WERI-Rb-1 (cell line): ENCODE results near the gene ESYT2.

ENCODE experiments used
- DNase-seq: peaks from one replicate; pipeline ENCODE4 v3.0.0-alpha.2; 2020
- H3K27ac ChIP-seq: fragments of 250-450 bp; sonication (Bioruptor Pico); 2 replicates; pipeline ENCODE4 v1.5.1; 2020; ENCODE audit warnings: mild to moderate bottlenecking, moderate library complexity
- H3K27me3 ChIP-seq: fragments of 250-450 bp; sonication (Bioruptor Pico); 2 replicates; pipeline ENCODE4 v1.5.1; 2021; ENCODE audit warnings: mild to moderate bottlenecking, low read depth, moderate library complexity; ENCODE audit not compliant: insufficient read depth, severe bottlenecking
- H3K36me3 ChIP-seq: fragments of 250-450 bp; sonication (Bioruptor Pico); 2 replicates; pipeline ENCODE4 v1.5.1; 2020; ENCODE audit warnings: mild to moderate bottlenecking, moderate library complexity
- H3K4me3 ChIP-seq: 2 replicates; pipeline ENCODE4 v1.5.1; 2011; ENCODE audit warnings: low read depth, mild to moderate bottlenecking, control low read depth, low read length
- H3K9me3 ChIP-seq: fragments of 250-450 bp; sonication (Bioruptor Pico); 2 replicates; pipeline ENCODE4 v1.5.1; 2021; ENCODE audit warnings: mild to moderate bottlenecking, moderate library complexity; ENCODE audit not compliant: severe bottlenecking
- TF ChIP-seq, protein P1 (sequence below): IDR thresholded peaks from 2 replicates; pipeline ENCODE4 v1.5.1; 2011; ENCODE audit warnings: low read depth, mild to moderate bottlenecking, control low read depth, inconsistent platforms, low read length

ESYT2 gene

DNA sequence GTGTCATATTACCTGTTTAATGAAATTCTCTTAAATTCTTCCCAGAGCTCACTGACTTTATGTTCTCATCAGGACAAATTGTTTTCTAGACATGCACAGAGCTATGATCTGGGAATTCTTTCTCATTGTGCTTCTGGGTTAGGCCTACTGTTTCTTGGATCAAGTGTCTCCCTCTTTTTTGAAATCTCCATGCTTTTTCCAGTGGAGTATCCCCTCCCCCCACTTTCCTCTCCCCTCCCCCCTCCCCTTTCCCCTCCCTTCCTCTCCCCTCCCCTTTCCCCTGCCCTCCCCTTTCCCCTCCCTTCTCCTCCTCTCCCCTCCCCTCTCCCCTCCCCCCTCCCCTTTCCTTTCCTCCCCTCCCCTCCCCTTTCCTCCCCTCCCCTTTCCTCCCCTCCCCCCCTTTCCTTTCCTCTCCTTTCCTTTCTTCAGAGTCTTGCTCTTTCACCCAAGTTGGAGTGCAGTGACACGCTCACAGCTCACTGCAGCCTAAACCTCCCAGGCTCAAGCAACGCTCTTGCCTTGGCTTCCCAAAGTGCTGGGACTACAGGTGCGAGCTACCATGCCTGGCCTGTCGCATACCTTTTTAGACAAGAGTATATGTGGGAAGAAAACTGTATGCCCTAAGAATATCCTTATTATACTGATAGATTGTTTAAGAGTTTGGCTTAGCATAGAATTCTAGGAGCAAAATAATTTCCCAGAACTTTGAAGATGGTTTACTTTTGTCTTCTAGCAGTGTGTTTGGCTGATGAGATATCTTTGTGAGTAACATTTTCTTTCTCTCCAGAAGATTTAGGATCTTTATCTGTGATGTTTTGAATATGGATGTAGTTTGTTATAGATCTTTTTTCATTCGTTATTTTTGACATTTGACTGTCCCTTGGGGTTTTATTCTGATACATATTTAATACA, 29.5 kb upstream of the ESYT2 start:
- no peak for DNase-seq
- Histone ChIP-seq H3K9me3 (no peaks in the 10 kb centered on the region), H3K27me3 (no peaks in the 10 kb centered on the region), H3K4me3 (no peak overlapping the region), H3K27ac (no peak overlapping the region), H3K36me3 (no peaks in the 10 kb centered on the region)
- TF ChIP-seq, protein P1, sequence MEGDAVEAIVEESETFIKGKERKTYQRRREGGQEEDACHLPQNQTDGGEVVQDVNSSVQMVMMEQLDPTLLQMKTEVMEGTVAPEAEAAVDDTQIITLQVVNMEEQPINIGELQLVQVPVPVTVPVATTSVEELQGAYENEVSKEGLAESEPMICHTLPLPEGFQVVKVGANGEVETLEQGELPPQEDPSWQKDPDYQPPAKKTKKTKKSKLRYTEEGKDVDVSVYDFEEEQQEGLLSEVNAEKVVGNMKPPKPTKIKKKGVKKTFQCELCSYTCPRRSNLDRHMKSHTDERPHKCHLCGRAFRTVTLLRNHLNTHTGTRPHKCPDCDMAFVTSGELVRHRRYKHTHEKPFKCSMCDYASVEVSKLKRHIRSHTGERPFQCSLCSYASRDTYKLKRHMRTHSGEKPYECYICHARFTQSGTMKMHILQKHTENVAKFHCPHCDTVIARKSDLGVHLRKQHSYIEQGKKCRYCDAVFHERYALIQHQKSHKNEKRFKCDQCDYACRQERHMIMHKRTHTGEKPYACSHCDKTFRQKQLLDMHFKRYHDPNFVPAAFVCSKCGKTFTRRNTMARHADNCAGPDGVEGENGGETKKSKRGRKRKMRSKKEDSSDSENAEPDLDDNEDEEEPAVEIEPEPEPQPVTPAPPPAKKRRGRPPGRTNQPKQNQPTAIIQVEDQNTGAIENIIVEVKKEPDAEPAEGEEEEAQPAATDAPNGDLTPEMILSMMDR: no peak

DNA sequence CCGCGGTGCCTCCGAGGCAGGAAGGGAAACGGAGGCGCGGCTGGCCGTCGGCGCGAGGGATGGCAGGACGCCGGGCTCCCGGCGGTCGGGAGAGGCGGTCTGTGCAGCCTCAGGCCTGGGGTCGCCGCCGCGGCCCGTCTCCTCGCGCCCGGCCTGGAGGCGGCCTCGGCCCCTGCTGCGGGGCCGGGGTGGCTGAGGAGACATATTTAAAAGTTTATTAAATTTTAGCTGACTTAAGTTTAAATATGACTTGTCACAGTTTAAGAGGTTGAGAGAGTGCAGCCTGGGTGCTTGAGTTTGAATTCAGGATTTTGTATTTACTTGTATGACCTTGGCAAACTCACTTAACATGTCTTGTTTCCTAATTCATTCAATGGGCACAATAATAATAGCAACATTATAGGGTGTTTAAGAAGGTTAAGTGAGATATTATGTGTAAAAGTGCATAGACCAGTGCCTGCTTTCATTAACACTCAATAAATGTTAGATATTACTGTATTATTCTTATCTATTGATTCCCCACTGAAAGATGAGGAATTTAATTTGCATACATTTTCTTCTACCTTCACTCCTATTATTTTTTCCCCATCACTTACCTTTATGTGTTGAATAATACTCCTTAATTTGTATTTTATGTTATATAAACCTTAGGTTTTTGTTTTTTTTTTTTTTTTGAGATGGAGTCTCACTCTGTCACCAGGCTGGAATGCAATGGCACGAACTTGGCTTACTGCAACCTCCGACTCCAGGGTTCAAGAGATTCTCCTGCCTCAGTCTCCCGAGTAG, 27.8 kb upstream of the ESYT2 start:
- H3K4me3 ChIP-seq: peak overlapping the region; percentile 61
- H3K27me3 ChIP-seq: no peaks in the 10 kb centered on the region
- peak overlapping the region; percentile 32; the same call in 1 of the 2 replicates for H3K27ac ChIP-seq
- H3K9me3 ChIP-seq: no peaks in the 10 kb centered on the region
- TF ChIP-seq, protein P1: no peak
- no peak for DNase-seq
- no peaks in the 10 kb centered on the region for H3K36me3 ChIP-seq

DNA sequence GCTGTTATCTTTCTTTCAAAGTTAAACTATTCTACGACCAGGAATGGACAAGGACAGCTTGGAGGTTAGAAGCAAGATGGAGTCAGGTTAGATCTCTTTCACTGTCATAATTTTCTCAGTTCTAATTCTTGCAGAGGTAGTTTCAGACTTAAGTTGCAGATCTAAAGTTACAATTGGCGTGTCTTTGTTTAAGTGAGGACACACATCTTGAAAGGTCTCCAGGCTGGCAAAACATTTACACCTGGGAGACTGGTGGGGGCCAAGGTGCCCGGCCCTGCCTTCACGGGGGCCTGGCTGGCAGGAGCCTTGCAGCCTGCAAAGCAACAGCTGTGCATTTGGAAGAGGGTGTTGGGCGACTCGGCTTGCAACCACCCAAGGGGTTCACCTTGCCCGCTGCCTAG, 25.4 kb upstream of the ESYT2 start:
- H3K27ac ChIP-seq: no peak overlapping the region
- no peak overlapping the region for H3K4me3 ChIP-seq
- DNase-seq: no peak
- H3K27me3 ChIP-seq: no peaks in the 10 kb centered on the region
- H3K9me3 ChIP-seq: no peaks in the 10 kb centered on the region
- TF ChIP-seq, protein P1: no peak
- H3K36me3 ChIP-seq: no peaks in the 10 kb centered on the region

DNA sequence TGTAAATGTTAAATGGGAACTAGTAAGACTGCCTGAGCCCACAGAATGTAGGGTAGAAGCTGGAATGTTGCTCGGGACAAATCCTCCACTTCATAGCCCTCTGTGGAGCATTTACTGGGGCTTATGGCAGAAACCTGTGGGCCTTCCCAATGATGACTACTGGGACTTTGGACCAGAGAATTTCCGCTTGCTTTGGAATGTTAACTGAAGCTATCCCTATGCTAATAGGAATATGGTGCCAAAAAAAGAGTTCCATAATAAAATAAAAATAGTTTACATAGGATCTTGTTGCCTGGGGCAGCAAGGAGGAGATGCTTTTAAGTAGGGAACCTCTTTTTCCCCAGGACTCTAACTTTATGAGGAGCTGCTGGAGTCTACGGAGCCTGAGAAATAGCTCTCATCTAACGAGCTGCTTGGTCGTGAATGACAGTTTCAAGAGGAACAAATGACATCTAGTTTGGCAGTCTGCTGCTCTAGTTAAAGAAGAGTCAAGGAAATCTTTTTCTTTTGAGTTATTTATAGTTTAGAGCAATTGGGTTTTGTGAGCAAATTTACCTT, 21.3 kb upstream of the ESYT2 start:
- DNase-seq: no peak
- no peak overlapping the region for H3K27ac ChIP-seq
- H3K36me3 ChIP-seq: no peaks in the 10 kb centered on the region
- H3K4me3 ChIP-seq: no peak overlapping the region
- TF ChIP-seq, protein P1: no peak
- peaks cover 12% of the 10 kb centered on the region for H3K9me3 ChIP-seq
- H3K27me3 ChIP-seq: no peaks in the 10 kb centered on the region

DNA sequence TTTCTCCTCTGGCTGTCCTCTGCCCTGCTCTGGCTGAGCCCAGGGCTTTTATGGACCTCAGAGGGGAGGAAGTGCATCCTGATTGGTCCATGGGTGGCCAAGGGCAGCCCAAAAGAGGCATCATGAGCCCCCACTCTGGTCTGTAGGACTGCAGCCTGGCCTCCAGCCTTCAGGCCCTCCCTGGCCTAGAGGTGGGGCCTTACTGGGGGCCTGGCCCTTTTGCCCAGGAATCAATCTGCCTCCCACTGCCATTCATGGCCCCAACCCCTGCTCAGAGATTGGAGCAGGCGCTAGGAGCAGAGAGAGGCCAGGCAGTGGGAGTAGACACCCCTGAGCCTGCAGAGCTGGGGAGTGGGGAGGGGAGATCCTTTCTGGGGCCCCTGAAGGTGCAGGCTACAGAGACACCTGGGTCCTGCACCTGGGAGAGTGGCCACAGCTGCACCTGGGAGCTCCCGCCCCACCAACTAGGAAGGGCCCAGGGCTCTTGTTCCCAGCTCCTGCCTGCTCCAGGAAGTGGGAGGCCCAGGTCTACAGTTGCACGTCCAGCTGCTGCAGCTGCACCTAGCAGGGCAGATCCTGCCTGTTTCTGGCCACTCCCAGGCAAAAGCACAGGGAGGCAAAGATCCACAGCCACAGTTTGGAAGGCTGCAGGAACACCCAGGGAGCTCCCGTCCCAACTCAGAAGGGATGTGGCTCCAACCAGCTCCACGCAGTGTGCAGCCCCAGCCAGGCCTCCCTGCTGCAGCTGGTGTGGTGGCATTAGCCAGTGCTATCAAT, 20.6 kb upstream of the ESYT2 start:
- TF ChIP-seq, protein P1: no peak
- H3K4me3 ChIP-seq: no peak overlapping the region
- H3K27ac ChIP-seq: no peak overlapping the region
- no peaks in the 10 kb centered on the region for H3K27me3 ChIP-seq
- DNase-seq: no peak
- peaks cover 12% of the 10 kb centered on the region for H3K9me3 ChIP-seq
- no peaks in the 10 kb centered on the region for H3K36me3 ChIP-seq
